Stomach (tissue), 9 donors: ENCODE measurements around the gene SCAF8. TPM values are rescaled to one million over a fixed set of nuclear protein-coding genes. Genes with fewer than 3 reads are reported as not detected.

Experiments
- DNase-seq, 2 donors: peaks; one replicate each; pipeline versions ENCODE4 v3.0.0 to v3.0.0-alpha.2; 2013 to 2019
- H3K27ac ChIP-seq, 5 donors: fragments of 200-600 bp in 4 of 5; sonication (generic) in 4 of 5; one replicate each; pipeline ENCODE4 v1.5.1; 2013 to 2019; ENCODE audit warnings: mild to moderate bottlenecking in 1 of 5, moderate library complexity in 1 of 5
- H3K27me3 ChIP-seq, 3 donors: fragments of 200-600 bp; sonication (generic); one replicate each; pipeline ENCODE4 v1.5.1; 2017 to 2019; ENCODE audit warnings: mixed run types in 1 of 3
- H3K36me3 ChIP-seq, 4 donors: fragments of 200-600 bp; sonication (generic); 1 replicate in 3 of 4; 2 replicates in 1 of 4; pipeline ENCODE4 v1.5.1; 2016 to 2019
- H3K4me1 ChIP-seq, 4 donors: fragments of 200-600 bp; sonication (generic); one replicate each; pipeline ENCODE4 v1.5.1; 2016 to 2019
- H3K4me3 ChIP-seq, 4 donors: fragments of 200-600 bp; sonication (generic) in 3 of 4; one replicate each; pipeline ENCODE4 v1.5.1; 2016 to 2019; ENCODE audit warnings: mild to moderate bottlenecking in 1 of 4
- H3K9me3 ChIP-seq, 4 donors: fragments of 200-600 bp; sonication (generic); one replicate each; pipeline ENCODE4 v1.5.1; 2016 to 2019
- EP300 ChIP-seq: sonication (generic); formaldehyde crosslinking; IDR thresholded peaks from one replicate; pipeline ENCODE4 v1.6.1; 2017; ENCODE audit warnings: antibody characterized with exemption
- POLR2A ChIP-seq, 4 donors: fragments of 450-650 bp; IDR thresholded peaks; one replicate each; pipeline ENCODE4 v1.6.1; 2016; ENCODE audit warnings: antibody characterized with exemption in 4 of 4, control low read depth in 2 of 4, mild to moderate bottlenecking in 1 of 4, moderate library complexity in 1 of 4
- POLR2AphosphoS5 ChIP-seq, 3 donors: sonication (generic); formaldehyde crosslinking; IDR thresholded peaks; one replicate each; pipeline ENCODE4 v1.6.1; 2016; ENCODE audit warnings: antibody characterized with exemption in 3 of 3
- WGBS, 5 donors: extraction: QIAGEN DNeasy Blood & Tissue Kit in 3 of 5; methylation state at CpG; one replicate each; pipeline versions ENCODE4 v1.1.5 to v1.1.7; 2013 to 2018; 5-methylcytosine and 5-hydroxymethylcytosine counted together
- intact Hi-C: fragments of 100-400 bp; cut with DNase I; formaldehyde crosslinking; loops from one replicate; pipeline ENCODE4 v1.15.1; 2023; ENCODE audit warnings: low total_unique reads
- polyA plus RNA-seq, 3 donors: library from polyadenylated mRNA; stranded (reverse); fragments of 200-250 nt; gene quantifications; one replicate each; pipeline ENCODE4 v1.2.3, GENCODE V29; 2013
- small RNA-seq, 4 donors: library from RNA; depleted of rRNA; stranded (forward); fragments of <200 nt; gene quantifications; one replicate each; pipeline ENCODE3, GENCODE V24; 2016
- total RNA-seq, 5 donors: library from RNA; depleted of rRNA; stranded (reverse); fragments of >200 nt; gene quantifications; one replicate each; pipeline versions ENCODE4 v1.1.0 to v1.2.3, GENCODE V29; 2014 to 2016
- TF ChIP-seq, protein P1 (sequence below), 7 experiments: fragments of 450-650 bp in 4 of 7; fragments of 200-600 bp in 3 of 7; sonication (generic) in 3 of 7; IDR thresholded peaks; one replicate each; pipeline ENCODE4 v1.5.1; 2016 to 2019; ENCODE audit warnings: antibody characterized with exemption in 7 of 7, control low read depth in 2 of 7, mild to moderate bottlenecking in 1 of 7
- donor health status: healthy with polysubstance abuse.
- donor health status: Bipolar disorder and iron deficiency.
- donor health status: healthy.

The SCAF8 gene
- total and polyA plus RNA-seq, 8 donors, result 6.6 to 62.5 (median 15.4) TPM

DNA sequence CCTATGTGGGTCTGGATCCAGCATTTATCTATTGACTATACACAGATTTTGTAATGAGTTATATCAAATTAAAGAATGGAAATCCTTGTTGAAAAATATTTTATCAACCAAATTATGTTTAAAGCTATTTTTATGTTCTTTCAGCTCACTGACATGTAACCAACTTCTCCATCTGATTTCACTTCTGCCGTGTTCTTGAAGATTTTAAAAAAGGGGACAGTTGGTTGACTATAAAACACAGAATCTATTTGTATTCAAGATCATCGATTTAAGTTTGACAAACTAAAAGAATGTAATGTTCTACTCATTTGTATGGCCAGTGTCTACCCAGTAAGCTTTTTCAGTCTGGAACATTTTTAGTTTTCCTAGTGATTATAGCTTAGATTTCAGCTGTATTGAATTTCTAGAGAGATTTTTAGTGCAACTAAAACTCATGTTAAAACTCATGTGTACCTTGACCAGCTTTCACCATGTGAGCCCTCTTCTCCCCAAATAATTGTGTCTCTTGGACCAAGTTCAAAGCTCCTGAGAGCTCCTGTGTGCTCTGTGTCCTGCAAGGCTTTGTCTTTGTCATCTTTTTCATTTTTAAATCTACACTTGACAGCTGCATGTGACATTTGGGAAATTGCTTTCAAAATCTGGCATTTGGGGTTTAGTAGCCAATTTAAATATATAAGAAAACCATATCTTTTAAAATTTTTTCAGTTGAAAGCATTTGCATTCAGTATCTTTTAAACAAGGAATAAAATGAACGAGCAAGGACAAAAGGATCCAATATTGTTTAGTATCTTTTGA, 143.5 kb downstream of the SCAF8 start:
- Histone ChIP-seq H3K36me3 (peaks cover 0 to 5% (median 0%) of the 10 kb centered on the region in 4 donors), H3K9me3 (no peaks in the 10 kb centered on the region), H3K4me1 (peaks cover 0 to 7% (median 0%) of the 10 kb centered on the region in 4 donors), H3K4me3 (no peak overlapping the region), H3K27me3 (no peaks in the 10 kb centered on the region), H3K27ac (no peak overlapping the region)
- WGBS, 5 donors, result 76 to 91% (median 81%) methylated on average over 3 of the region's 3 CpGs
- no peak for TF ChIP-seq POLR2A (IDR thresholded peaks at IDR 0.05)
- TF ChIP-seq, protein P1, sequence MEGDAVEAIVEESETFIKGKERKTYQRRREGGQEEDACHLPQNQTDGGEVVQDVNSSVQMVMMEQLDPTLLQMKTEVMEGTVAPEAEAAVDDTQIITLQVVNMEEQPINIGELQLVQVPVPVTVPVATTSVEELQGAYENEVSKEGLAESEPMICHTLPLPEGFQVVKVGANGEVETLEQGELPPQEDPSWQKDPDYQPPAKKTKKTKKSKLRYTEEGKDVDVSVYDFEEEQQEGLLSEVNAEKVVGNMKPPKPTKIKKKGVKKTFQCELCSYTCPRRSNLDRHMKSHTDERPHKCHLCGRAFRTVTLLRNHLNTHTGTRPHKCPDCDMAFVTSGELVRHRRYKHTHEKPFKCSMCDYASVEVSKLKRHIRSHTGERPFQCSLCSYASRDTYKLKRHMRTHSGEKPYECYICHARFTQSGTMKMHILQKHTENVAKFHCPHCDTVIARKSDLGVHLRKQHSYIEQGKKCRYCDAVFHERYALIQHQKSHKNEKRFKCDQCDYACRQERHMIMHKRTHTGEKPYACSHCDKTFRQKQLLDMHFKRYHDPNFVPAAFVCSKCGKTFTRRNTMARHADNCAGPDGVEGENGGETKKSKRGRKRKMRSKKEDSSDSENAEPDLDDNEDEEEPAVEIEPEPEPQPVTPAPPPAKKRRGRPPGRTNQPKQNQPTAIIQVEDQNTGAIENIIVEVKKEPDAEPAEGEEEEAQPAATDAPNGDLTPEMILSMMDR (IDR thresholded peaks at IDR 0.05), result no peak
- no peak for TF ChIP-seq POLR2AphosphoS5 (IDR thresholded peaks at IDR 0.05)
- no peak for TF ChIP-seq EP300
- no peak for DNase-seq
- intact Hi-C loops, result no loop called here

DNA sequence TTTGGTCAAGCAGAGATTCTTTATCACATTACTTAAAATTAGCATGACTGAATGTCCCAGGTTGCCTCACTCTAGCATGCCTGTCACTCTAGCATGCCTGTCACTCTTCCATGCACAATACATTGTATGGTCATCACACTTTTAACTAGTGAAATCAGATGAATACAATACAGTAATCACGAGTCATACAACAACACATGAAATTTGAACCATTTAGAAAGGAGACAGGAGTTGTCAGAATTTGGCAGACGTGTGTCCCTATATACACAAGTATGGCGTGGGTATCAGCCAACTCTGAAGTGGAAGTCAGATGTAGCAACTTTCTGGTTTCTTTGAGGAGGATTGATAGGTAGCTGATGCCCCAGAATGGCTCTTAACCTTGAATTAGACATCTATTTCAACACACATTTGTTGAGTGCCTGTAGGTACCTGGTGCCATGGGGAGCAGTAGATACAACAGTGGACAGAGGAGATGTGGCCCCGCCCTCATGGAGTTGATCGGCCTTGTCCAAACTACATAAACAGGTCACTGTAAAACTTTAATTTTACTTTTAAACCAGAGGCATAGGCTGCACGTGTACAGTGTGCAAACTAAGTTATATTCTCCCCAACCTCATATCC, 145.8 kb downstream of the SCAF8 start:
- H3K27ac ChIP-seq, result no peak overlapping the region
- H3K9me3 ChIP-seq, result no peaks in the 10 kb centered on the region
- H3K36me3 ChIP-seq, result peaks cover 0 to 5% (median 2%) of the 10 kb centered on the region in 4 donors
- no peaks in the 10 kb centered on the region for H3K27me3 ChIP-seq
- WGBS, 5 donors, result 88 to 94% (median 90%) methylated on average over 6 of the region's 6 CpGs
- TF ChIP-seq POLR2AphosphoS5 (IDR thresholded peaks at IDR 0.05), result no peak
- TF ChIP-seq EP300, result no peak
- TF ChIP-seq, protein P1 (IDR thresholded peaks at IDR 0.05), result no peak
- no peak for TF ChIP-seq POLR2A (IDR thresholded peaks at IDR 0.05)
- peaks cover 0 to 7% (median 0%) of the 10 kb centered on the region in 4 donors for H3K4me1 ChIP-seq
- intact Hi-C loops, result no loop called here
- H3K4me3 ChIP-seq, result no peak overlapping the region
- no peak for DNase-seq

DNA sequence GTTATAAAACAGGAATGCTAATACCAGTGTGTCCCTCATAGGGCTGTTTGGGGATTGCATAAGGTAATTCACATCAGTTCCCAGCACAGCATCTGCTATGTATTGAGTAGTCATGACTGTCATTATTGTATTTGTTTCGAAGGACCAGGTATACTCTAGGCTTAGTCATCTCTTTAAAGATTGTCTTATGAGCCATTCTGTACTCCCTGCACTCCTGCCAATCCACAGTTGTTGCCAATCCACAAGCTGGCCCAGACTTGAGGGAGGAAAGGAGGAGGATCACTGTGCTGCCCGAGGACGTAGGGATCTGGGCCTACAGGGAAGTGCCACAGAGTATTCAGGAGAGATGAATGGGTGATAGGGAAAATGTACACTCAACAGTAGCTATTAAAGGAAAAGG, 148.9 kb downstream of the SCAF8 start:
- Histone ChIP-seq H3K4me1 (no peaks in the 10 kb centered on the region), H3K36me3 (peaks cover 0 to 5% (median 2%) of the 10 kb centered on the region in 4 donors), H3K4me3 (no peak overlapping the region), H3K9me3 (no peaks in the 10 kb centered on the region), H3K27ac (no peak overlapping the region), H3K27me3 (no peaks in the 10 kb centered on the region)
- DNase-seq, result no peak
- TF ChIP-seq EP300 (no peak), POLR2AphosphoS5 (IDR thresholded peaks at IDR 0.05) (no peak), POLR2A (IDR thresholded peaks at IDR 0.05) (no peak)
- TF ChIP-seq, protein P1 (IDR thresholded peaks at IDR 0.05), result no peak
- 67 to 92% (median 86%) methylated on average over 3 of the region's 3 CpGs for WGBS, 5 donors
- intact Hi-C loops, result no loop called here

Small RNA genes within 50 kb of the gene (small RNA-seq; reads per million reads assigned to genes)
- gene MIR1273C, result 0 reads per million in 4 donors
- gene RNU6-824P, result 0 reads per million in 4 donors

Other genes starting within 250 kb of the SCAF8 start
- gene CNKSR3, start 222.7 kb upstream of the SCAF8 start, total RNA-seq, result 10 to 100 TPM in 1 of 5 donors, 1 to 10 TPM in 4; 1.2 to 40.0 (median 7.4) TPM
- 1 to 10 TPM; 5.7 to 6.6 (median 5.9) TPM for gene CNKSR3, start 222.7 kb upstream of the SCAF8 start, polyA plus RNA-seq